Stimulated activated CD8-positive, alpha-beta memory T cell treated with anti-CD3 and anti-CD28 coated beads, Interleukin-15, amount 100 ng/mL, for 4 hours (primary cell): Measurements from ENCODE around the gene NGLY1.

Experiments
- DNase-seq, 2 donors: peaks; one replicate each; pipeline ENCODE4 v3.0.0-alpha.2; 2020; ENCODE audit warnings: low read depth in 2 of 2

Gene NGLY1

GRCh38 chr3:25708036-25708435 lies 75.2 kb downstream of the NGLY1 start:
- no peak for DNase-seq

DNA sequence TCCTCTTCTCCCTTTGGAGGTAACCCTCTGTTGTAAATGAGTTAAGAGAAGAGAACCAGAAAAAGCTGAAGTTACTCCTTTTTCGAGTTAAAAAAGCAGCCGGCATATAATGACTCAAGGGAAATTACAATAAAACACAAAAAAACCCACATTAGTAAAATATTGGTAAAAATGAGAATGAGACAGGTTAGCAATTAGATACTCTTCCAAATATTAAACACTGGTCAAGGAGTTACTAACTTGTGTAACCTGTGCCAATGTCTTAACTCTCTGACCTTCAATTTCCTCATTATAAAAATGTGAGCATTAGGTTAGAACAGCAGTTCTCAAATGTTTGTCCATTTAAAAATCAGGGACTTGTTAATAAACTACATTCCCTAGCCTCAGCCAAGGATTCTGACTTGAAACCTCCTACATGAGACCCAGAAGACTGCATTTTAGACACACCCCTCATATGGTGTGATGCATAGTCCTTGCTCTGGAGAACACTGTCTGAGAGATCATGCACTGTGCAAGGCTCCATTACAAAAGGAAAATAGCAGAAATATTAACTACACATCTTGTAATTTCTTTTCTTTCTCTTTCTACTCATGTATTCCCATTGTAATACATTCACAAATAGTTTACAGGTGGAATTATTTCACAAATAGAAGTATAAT lies 75.8 kb downstream of the NGLY1 start:
- DNase-seq = no peak

DNA sequence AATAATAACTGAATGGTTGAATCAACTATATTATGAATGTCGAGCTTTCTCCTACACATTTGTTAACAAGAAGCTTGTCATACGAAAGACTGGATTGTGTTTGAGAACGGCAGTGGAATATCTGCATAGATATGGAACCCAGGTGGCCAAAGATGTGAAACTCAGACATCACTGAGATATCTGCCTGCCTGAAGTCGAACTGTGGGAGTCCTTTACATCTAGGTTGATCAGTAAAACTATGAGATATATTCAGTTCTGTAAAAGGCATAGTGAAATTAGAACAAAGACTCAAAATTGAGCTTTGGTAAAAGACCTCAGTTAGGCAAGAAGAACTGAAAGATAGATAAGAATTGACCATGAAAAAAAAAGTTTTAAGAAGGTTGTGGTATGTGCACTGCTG lies 77.0 kb downstream of the NGLY1 start:
- no peak for DNase-seq

DNA sequence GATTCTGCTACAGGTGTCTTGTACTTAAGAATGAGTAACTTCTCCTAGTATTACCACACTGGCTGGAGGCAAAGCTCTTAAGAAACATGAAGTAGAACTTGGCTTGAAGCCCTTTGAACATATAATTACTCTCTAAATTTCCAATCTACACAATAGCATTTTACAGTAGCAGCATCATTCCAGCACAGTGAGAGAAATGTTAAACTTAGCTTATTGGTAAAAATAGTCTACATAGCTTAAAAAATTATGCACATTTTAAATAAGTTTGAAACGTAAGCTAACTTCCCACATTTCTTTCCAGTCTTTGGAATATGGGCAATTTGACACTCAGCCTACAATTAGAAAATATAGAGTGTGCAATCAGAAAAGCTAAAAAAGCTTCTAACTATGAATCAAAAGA lies 85.7 kb downstream of the NGLY1 start:
- DNase-seq = no peak

DNA sequence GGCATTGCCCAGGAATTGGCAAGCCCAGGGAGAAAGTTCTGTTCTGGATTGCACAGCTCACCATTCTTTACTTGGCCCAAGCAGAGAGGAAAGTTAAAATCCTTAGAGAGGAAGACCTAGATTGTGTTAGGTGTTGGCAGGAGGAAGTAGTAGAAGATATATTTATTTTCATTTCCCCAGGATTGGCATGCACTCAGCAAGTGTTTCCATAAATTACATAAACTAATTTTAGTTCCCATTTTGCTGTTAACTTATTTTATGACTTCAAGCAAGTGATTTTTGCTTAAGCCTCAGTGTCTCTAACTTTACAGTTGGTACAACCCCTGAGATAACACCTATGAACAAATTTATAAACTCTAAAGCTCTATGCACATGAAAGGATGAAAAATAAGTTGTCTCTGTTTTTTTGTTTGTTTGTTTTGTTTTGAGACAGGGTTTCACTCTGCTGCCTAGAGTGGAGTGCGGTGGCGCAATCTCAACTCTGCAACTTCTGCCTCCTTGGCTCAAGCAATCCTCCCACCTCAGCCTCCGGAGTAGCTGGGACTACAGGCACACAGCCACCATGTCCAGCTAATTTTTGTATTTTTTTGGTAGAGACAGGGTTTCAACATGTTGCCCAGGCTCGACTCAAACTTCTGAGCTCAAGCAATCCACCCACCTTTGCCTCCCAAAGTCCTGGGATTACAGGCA lies 87.4 kb downstream of the NGLY1 start:
- no peak for DNase-seq

GRCh38 chr3:25693238-25693637 lies 90.0 kb downstream of the NGLY1 start:
- no peak for DNase-seq

DNA sequence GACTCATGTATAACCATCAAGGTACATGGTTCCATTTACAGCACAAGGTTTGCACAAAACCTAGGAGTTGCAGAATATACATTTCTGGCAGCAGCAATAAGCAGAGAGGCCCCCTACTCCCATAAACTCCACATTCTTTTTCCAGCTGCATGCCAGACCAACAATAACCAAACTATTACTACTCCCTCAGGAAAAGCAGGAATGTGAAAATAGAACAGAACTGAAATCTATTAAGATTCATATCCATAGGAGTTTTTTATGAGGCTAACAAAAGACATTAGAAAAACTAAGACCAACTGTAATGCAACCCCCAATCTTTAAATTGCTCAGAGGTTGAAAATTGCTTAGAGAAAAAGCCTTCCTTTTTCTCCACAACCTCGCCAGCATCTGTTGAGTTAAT lies 90.9 kb downstream of the NGLY1 start:
- DNase-seq = no peak

DNA sequence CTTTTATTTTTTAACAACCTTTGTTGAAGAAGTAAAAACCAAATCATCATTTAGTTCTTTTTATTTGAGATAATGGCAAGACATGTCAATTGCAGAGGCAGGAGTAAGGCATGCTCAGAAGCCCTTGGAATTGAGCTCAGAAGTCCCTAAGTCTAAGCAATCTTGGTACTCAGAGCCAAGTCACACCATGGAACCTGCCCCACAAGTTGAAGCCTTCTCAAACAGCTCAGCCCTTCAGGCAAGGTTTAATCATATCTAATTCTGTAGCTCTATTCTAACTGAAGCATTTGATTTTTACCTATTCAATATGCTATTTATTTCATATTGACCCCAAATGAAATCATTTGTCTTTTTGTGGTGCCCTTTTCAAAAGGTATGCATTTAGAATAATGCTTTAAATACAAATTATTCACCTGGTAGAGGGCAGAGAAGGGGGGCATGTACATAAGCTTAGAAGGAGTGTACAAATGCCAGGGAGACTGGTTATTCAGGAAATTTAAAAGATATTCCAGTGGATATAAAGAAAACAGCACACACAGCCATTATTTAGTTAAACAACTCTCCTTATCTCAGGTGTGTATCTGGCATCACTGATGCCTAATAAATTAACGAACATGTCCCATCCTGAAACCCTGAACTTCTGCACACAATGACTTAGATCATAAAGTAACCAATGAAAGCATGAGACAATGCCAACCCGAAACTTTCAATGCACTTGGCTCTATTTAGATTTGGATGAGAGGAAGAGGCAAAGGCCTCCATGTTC lies 92.3 kb downstream of the NGLY1 start:
- no peak for DNase-seq

GRCh38 chr3:25689226-25689625 lies 94.0 kb downstream of the NGLY1 start:
- DNase-seq = no peak

DNA sequence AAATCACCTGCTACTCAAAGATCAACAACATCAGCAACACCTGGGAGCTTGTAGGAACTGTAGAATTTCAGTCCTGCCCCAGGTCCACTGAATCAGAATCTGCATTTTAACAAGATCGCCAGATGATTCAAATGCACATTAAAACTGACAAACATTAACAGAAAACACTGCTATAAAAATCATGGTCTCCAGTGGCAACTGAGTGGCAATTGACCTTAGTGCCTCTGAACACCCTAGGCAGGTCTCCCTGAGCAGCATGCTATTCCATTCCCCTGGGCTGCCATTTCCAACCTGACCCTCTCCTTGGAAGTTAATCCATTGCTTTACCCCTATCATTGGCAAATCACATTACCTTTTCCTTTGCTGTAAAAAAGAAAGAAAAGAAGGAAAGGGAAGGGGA lies 95.5 kb downstream of the NGLY1 start:
- DNase-seq = no peak

- DNase-seq = no peak
Measured at GRCh38 chr3:25686766-25687165, 96.5 kb downstream of the NGLY1 start.

DNA sequence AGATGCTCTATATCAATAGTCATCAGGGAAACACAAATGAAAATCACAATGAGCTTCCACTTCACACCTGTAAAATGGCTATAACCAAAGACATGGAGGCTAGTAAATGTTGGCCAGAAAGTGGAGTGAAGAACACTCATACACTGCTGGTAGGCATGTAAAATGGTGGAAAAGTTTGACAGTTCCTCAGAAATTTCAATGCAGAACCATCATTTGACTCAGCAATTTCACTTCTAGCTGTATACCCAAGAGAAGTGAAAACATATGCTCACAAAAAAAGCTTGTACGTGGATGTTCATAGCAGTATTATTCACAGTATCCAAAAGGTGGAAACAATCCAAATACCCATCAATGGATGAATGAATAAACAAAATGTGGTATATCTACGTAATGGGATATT lies 99.4 kb downstream of the NGLY1 start:
- DNase-seq = no peak

GRCh38 chr3:25683410-25683809 lies 99.8 kb downstream of the NGLY1 start:
- DNase-seq = no peak

GRCh38 chr3:25679642-25680302 lies 103.5 kb downstream of the NGLY1 start:
- DNase-seq = no peak

DNA sequence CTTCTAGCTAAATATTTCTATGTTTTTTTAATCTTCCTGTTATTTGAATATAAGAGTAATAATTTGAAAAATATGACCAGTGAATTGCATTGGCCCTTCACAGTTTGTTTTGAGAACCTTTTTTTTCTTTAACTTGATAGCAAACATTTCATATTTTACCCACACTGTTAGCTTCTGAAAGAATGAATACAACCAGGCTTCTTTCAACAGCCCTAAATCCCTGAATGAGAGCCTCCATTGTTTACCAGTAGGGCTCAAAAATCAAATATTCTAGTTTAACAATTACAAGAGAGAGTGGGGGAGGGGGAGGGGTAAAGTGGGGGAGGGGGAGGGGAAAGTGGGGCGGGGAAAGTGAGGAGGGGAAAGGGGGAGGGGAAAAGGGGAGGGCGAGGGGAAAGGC lies 104.1 kb downstream of the NGLY1 start:
- no peak for DNase-seq

GRCh38 chr3:25678581-25678980 lies 104.7 kb downstream of the NGLY1 start:
- no peak for DNase-seq

GRCh38 chr3:25677121-25677520 lies 106.1 kb downstream of the NGLY1 start:
- DNase-seq = no peak

DNA sequence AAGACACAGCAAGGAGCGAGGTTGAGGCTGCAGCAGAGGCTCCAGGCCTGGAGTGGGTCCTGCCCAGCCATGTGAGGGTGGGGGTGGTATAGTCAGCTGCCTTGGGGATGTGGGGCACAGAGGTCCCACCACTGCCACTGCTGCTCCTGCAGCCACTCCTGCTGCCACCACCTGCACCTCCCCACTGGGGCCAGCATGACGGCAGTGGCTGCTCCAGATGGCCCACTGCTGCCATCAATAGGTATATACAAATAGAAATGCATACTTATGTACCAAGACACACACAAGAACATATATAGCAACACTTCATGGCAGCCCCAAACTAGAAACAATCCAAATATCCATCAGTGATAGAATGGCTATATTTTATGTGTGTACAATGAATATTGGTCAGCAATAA lies 108.6 kb downstream of the NGLY1 start:
- no peak for DNase-seq

DNA sequence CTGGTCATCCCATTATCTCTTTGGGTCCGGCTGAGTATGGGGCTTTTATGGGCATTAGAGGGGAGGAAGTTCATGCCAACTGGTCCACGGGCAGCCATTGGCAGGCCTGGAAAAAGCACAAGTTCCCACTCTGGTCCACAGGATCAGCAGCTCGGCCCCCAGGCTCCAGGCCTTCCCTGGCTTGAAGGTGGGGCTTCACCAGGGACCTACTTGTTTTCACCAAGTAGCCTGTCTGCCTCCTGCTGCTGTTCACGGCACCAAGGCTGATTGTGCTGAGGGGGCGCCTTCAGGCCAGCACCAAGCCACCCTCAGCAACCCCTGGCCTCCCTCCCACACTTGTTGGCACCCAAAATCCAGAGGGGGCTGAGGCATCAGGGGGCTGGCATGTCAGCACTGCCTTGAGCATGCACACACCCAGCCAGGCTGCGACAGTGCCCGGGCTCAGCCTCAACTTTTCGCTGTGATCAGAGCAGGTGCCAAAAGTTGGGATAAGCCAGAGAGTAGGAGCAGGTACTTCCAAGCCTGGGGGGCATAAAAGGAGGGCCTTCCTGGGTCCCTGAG lies 109.4 kb downstream of the NGLY1 start:
- DNase-seq = no peak
